ENCODE results near the gene GPA33.
A peak's percentile ranks its signal among the peaks of the same experiment; 100 is the strongest.

Gene GPA33, protein sequence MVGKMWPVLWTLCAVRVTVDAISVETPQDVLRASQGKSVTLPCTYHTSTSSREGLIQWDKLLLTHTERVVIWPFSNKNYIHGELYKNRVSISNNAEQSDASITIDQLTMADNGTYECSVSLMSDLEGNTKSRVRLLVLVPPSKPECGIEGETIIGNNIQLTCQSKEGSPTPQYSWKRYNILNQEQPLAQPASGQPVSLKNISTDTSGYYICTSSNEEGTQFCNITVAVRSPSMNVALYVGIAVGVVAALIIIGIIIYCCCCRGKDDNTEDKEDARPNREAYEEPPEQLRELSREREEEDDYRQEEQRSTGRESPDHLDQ
- 5.8 to 8.2 reads per million in 2 donors for total RNA-seq

DNA sequence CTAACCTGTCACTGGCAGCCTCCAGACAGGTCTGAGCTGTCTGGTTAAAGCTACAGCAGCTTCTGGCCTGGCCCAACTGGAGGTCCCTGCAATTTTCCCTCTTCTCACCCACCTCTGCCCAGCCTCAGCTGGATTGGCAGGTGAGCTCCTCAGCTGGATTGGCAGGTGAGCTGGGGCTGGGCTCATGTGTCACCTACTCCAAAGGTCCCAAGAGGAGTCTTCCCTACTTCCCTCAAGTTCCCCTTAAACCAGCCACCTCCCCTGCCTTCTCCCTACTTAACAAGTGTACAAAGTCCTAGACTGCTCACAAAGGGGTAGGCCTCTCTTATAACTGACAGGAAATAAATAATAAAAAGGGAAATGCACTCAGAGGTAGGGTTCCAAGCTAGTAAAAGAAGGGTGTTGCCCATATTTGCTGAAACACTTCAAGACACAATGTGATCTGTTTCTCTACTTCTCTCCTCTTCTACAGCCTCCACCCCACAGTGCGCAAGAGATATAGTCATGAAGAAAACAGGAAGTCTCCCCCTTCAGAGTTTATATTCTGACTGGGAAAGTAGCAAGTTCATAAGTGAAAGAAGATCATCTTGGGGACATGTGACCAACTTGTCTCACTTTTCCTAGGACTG, at the start of gene GPA33:
TSS of gene GPA33 (minus strand) at position 64 of the 629 bp plus-strand sequence. CDS start 90 bp downstream, outside the sequence.
- no peak for DNase-seq

DNA sequence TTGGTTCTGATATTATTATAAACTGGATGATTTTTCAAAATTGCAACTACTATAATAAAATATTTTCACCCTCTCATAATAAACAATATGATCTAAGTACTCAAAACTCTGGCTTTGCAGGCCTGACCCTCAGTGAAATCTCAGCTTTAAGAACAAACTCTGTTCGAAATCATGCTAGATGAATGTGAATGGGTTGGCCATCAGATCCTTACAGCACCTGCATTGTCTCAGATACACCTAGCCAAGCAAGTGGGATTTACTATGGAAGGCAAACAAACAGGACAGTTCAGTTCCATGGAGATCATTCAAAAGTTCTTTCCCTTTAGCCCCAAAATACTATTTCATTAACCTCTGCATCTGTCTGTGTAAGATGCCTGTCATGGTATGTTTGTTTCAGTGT, 48.5 kb upstream of the GPA33 start:
- no peak for DNase-seq

DNA sequence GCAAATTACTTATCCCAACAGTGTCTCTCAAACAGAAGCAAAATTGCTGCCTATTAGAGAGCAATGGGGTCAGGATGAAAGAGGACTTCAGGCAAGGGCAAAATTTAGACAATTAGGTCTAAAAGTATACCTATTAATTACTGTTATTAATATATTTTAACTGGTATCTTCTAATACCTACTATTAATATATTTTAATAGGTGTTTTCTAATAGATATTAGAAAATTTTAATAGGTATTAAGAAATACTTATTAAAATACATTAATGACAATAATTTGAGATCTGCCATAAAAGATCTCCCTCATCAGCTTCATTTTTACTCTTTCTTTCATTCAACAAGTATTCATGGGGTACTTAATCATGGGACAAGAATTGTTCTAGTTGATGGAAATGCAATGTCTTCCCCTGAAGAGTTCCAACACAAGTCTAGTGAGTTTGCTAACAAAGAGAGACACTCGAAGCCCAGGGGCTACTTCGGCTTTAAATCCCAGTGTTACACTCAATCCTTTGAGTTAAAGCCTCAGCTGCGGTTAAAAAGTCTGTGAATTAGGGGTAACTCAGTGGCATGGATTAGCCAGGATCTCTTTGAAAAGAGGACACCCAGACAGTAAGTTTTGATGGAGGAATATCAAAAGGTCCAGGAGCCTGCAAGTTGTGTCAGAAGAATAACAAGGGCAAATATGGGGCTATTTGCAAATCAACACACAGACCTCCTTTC, 47.8 kb upstream of the GPA33 start:
- DNase-seq, result no peak

DNA sequence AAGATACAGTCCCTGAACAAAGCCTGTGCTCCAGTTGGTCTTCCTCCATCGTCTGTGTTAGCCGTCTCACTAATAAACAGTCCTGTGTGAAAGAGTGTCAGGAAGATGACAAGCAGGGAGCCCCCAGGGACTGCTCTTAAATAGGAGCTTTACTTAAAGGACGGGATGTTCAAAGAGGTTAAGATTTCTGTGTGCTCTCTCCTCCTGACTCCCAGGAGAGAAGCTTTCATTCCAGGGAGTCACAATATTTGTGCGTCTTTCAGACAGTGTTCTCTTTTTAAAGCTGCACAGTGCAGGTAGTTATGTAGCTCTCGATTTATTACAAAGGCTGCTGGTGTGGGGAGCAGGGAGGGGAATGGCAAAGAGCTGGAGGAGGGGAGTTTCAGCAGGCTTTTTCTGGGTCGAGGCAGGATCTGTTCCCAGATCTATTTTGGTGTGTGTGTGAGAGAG, 47.2 kb upstream of the GPA33 start:
- no peak for DNase-seq

DNA sequence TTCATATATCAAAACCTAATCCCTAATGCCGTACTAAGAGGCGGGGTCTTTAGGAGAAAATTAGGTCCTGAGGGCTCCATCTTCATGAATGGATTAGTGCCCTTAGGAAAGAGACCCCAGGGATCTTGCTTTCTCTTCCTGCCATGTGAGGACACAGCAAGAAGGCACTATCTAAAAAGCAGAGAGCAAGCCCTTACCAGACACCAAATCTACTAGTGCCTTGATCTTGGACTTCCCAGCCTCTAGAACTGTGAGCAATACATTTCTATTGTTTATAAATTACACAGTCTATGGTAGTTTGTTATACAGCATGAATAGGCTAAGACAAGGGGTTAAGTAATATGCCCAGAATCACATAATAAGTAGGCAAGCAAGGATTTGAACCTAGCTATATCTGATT, 46.6 kb upstream of the GPA33 start:
- no peak for DNase-seq

DNA sequence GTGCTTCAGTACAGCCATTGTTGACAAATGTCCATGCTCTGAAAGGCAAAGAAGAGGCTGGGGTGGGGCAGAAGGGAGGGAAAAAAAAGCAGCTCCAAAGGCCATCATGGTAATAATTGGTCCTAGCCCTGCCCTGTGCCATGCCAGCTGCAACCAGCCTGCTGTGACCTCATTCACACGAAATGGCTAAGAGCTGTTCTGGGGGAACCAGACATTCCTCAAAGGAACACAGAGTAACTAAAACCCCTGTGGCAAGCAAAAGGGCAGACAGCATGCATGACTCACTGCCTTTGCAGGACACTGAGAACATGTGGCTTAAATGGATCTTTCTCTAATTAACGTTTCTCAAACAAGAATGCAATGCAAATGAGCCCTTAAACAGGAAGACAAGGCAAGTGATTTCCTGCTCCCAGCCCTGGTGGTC, 46.0 kb upstream of the GPA33 start:
- no peak for DNase-seq

DNA sequence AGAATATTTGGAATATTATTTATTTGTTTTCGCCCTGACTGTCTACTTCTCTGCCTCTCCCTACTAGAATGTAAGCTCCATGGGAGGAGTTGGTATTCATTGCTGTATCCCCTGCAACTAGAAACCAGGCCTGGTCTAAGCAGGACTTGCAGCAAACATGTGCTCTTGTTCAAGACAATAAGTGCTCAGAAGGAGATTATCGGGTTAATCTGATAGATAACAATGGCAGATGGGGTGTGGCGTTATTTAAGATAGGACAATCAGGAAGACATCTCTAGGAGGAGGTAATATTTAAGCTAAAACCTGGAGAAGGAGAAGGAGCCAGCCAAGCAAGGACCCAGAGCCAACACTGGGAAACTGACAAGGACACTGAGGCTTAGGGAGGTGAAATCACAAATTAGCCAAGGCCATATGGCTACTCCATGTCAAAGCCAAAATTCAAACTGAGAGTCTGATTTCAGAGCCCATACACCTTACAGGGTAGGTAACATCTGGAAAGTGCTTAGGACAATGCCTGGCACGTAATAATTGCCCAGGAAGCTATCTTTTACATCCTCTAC, 45.2 kb upstream of the GPA33 start:
- DNase-seq, result no peak

DNA sequence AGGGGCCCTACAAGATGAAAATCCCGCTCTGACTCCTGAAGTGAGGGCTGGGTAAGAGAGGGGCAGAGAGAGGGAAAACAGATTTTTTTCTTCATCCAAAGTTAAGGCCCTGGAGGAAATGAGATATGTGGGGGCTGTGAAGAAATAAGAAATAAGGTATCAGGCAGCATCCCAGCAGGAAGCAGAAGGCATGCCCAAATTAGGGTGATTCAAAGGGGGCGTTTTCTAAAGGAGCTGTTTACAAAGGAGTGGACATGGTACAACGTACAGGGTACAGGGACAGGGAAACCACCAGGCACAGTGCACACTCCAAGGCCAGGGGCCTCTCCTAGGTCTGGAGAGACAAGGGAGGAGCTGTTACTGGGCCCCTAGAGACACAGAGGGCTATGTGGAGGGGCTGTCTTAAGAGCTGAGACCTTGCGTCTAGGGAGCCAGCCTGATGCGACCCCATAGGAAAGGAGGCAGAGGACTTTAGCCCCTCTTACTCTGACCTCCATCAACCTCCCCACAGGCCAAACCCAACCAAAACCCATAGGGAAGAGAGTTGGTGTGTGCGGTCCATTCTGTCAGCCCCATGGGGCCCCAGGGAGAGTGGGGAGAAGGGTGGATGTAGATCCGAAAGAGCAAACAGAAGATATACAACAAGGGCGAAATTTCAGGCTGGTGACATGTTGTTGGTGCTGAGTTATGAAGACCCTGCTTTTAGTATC, 42.3 kb upstream of the GPA33 start:
- no peak for DNase-seq

DNA sequence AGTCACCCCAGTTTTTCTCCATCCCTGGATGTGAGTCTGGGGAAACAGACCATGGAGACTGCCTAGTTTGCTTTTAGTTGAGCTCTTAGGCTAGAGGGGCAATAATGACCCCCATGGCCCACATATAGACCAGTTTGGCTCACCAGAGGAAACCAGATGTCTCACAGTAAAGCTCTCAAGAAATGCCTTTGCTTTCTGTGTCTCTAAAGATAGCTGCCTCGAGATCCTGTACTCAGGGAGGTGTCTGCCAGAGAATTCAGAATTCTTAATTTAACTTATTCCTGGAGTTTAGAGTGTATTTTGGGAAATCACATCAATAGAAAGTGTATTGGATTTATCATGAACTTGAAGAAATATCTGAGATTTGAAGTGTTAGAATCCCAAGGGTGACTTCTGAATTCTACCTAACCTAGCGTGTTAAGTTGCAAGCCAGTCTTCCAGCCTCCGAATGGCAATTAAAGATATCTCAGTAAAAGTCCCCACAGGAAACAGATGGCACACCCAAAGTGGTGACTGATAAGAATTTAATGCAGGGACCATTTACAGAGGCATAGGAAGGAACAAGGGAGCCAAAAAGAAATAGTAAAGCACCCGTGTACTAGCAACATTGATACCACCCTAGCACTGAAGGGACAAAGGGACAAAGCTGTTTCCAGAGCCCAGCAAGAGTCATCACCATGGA, 40.8 kb upstream of the GPA33 start:
- no peak for DNase-seq

DNA sequence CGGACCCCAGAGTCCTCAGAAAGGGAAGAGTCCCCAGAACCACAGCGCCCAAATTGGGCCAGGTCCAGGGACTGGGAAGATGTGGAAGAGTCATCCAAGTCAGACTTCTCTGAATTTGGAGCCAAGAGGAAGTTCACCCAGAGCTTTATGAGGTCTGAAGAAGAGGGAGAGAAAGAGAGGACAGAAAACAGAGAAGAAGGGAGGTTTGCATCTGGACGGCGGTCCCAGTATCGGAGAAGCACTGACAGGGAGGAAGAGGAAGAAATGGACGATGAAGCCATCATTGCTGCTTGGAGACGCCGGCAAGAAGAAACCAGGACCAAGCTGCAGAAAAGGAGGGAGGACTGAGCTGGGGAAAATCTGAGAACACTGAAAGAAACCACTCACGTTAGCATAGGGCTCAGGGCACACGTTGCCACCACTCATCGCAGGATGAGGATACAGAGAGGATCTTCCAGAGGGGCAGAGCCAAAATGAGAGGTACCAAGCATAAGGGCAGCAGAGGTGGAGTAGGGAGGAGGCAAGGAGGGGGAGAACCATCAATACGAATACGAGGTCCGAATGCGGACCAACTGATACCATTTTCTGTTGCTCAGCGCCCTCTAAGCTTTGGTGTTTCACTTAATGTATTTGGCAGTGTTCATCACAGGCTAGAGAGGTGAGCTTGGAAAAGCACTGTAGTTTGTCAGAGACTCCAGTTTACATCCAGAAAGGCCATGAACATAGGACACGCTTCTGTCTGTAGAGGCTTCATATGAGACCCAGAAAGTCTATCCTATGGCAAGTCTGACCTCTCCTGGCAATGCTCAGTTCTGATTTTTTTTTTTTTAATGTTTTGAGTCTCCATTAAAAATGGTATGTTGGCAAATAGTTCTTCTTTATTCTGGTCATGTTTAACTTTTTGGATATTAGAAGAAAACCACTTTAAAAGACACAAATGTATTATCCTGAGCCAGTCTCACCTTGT, 38.4 kb upstream of the GPA33 start:
- no peak for DNase-seq

DNA sequence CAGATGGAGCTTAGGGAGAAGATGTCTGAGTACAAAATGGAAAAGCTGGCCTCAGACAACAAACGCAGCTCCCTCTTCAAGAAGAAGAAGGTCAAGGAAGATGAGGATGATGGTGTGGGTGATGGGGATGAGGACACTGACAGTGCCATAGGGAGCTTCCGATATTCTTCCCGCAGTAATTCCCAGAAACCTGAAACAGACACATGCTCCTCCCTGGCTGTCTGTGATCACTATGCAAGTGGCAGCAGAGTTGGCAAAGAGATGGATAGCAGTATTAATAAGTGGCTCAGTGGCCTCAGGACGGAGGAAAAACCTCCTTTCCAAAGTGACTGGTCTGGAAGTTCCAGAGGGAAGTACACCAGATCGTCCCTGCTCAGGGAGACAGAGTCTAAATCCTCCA, 37.5 kb upstream of the GPA33 start:
- no peak for DNase-seq

DNA sequence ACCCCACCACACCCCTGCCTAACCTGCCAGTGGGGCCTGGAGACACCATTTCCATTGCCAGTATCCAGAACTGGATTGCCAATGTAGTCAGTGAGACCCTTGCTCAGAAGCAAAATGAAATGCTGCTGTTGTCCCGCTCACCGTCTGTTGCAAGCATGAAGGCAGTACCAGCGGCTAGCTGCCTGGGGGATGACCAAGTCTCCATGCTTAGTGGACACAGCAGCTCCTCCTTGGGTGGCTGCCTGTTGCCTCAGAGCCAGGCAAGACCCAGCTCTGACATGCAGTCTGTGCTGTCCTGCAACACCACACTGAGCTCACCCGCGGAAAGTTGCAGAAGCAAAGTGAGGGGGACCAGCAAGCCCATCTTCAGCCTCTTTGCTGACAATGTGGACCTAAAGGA, 37.1 kb upstream of the GPA33 start:
- no peak for DNase-seq

DNA sequence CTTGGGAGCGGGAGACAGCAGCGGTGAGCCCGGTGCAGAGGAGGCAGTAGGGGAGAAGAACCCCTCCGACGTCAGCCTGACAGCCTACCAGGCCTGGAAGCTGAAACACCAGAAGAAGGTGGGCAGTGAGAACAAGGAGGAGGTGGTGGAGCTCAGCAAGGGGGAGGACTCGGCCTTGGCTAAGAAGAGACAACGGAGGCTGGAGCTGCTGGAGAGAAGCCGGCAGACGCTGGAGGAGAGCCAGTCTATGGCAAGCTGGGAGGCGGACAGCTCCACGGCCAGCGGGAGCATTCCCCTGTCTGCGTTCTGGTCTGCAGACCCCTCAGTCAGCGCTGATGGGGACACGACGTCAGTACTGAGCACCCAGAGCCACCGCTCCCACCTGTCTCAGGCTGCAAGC, 36.6 kb upstream of the GPA33 start:
- no peak for DNase-seq

DNA sequence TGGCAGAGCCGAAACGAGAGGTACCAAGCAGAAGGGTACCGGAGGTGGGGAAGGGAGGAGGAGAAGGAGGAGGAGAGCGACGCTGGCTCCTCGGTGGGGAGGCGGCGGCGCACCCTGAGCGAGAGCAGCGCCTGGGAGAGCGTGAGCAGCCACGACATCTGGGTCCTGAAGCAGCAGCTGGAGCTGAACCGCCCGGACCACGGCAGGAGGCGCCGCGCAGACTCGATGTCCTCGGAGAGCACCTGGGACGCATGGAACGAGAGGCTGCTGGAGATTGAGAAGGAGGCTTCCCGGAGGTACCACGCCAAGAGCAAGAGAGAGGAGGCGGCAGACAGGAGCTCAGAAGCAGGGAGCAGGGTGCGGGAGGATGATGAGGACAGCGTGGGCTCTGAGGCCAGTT, 36.1 kb upstream of the GPA33 start:
- no peak for DNase-seq

DNA sequence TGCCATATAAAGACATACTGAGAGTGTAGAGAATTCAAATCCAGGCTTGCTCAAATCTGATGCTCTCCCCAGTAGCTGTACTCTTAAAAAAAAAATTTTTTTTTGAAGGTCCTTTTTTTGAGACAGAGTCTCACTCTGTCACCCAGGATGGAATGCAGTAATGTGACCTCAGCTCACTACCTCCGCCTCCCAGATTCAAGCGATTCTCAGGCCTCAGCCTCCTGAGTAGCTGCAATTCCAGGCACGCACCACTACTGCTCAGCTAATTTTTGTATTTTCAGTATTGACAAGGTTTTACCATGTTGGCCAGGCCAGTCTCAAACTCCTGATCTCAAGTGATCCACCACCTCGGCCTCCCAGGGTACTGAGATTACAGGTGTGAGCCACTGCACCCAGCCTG, 32.4 kb upstream of the GPA33 start:
- DNase-seq, result no peak

DNA sequence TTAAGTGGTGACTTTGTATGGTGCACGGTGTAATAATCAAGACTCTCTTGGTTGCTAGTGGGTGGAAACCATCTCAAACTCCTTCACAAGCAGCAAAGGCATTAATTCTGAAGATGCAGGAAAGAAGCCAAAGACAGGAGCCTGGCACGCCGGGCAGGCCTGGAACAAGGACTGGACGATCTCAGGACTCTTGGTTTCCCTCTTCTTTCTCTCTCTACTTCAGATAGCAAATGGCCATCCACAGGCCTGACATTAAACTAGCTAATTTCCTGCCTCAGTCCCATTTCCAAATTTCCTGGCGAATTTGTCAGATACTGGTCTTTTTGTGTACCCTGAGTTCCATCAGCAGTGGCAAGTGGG, 31.9 kb upstream of the GPA33 start:
- no peak for DNase-seq

DNA sequence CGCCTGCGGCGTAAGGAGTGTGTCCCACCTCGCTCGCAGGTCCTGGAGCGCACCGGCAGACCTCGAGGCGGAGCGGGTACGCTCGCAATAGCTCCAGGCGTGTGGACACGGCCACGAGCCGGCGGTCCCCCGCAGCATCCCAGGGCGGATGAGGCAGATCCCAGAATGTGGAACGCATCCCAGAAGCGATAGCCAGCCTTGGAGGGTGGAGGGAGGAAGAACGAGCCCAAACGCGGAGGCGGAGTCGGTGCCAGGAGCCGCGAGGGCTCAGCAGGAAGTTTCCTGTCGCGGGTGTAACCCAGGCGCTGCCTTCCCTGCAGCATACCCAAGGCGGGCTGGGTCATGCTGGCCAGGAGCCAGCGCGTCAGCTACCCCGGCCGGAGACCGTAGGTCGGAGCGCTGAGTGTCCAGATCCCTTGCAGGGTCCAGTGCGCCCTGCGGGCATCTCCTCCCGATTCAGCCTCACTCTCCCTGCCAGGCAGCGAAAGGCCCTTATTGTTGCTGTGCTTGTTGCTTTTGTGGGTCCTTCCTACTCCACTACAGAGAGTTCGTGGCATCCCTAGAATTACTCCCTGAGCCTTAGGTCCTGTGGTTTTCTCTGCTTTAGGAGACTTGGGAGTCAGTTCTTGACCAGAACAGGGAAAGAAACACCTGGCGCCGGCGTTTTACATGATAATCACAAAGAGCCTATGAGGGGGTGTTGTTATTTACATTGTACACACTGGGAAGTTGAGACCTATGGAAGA, 31.4 kb upstream of the GPA33 start:
- peak; percentile 11 for DNase-seq

DNA sequence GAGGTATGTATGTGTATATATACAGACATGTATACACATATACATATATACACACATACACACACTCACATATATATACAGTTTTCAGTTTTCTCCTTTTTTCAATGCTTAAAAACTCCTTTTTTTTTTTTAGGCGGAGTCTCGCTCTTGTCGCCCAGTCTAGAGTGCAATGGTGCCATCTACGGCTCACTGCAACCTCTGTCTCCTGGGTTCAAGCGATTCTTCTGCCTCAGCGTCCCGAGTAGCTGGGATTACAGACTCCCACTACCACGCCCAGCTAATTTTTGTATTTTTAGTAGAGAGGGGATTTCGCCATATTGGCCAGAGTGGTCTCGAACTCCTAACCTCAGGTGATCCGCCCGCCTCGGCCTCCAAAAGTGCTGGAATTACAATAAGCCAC, 30.7 kb upstream of the GPA33 start:
- DNase-seq, result no peak

DNA sequence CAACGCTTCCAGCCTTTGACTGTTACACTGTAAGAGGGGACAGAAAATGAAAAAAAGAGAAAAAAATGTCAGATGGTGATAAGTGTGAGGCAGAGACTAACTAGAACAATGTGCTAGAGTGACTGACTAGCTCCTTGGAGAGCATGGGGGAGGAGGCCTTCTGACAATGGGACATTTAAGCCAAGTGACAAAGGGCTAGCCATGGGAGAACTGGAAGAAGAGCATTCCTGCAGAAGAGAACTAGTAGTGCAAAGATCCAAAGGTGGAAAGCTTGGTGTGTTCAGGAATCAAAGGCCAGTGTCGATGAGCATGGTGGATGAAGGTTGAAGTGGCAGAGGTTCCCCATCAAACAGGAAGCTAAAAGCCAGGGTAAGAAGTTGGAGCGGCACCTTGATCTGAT, 29.5 kb upstream of the GPA33 start:
- DNase-seq, result no peak

DNA sequence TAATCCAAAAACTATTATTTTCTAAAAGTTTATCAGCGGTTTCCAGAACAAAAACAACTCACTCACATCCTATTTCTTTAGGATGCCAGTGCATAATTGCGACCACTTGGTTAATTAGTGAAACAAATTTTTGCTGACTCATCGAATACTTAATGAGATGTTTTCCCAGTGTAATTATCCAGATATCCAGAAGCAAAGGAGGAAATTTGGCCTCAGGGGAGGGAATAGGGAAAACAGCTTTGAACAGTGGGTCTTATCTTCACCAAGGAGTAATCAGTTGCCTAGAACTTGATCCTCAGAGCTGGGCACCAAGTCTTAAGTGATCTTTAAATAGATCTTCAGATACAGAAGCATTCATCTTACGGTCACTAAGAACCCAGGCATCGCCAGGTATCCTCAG, 28.0 kb upstream of the GPA33 start:
- DNase-seq, result no peak

Measured in T-helper 9 cell (primary cell).